Measurements from ENCODE around the gene ABCA1.

ABCA1 gene

GRCh38 chr9:104747245-104747564, 180.8 kb downstream of the ABCA1 start:
- no peak for DNase-seq (ENCODE audit: low read depth)
- H3K4me3 ChIP-seq (ENCODE audit: low read length), result peak overlapping the region; percentile 84
- TF ChIP-seq CTCF (conservative IDR thresholded peaks at IDR 0.05; ENCODE audit: low read depth, low read length), result no peak

- DNase-seq (ENCODE audit: low read depth), result no peak
- no peak for TF ChIP-seq CTCF (conservative IDR thresholded peaks at IDR 0.05; ENCODE audit: low read depth, low read length)
Observed at GRCh38 chr9:104746798-104747197, 181.2 kb downstream of the ABCA1 start.

DNA sequence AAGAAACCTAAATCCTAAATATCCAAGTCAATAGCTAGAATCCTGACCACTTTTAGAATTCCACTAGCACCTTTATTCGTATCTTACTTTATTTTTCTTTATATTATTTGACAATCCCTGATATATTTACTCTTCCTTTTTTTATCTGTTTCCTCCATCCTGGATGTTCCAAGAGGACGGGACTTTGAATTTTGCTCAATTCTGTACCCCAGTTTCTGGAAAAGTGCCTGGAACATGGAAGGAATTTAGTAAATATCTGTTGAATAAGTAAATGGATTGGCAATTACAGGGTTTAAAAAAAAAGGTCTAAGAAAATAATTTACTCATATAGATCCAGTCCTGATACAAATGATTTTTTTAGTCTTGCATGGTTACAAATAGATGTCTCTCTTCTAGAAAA, 181.7 kb downstream of the ABCA1 start:
- H3K4me3 ChIP-seq (ENCODE audit: low read length), result no peak overlapping the region

More at GRCh38 chr9:104746798-104747197, 181.2 kb downstream of the ABCA1 start:
- H3K4me3 ChIP-seq (ENCODE audit: low read length), result peak overlapping the region; percentile 84

DNA sequence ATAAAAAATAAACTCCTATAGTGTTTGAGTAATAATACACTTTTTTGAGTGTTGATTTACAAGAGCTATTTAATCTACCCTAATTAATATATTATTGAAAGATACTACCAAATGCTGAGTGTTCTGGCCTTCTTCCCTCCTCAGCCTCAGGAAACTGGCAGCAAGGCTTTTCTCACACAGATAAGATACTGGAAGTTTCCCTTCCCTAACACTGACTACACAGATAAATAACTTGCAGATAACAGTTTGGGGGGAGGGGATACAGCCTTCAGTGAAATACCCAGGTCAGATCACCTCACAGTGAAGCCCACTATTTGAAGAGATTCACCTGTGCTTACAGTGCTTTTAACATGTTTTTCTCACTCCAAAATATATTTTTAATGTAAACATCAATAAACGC, 182.1 kb downstream of the ABCA1 start:
- H3K4me3 ChIP-seq (ENCODE audit: low read length), result no peak overlapping the region
- TF ChIP-seq CTCF (conservative IDR thresholded peaks at IDR 0.05; ENCODE audit: low read depth, low read length), result no peak

More for the DNA sequence above, 181.7 kb downstream of the ABCA1 start:
- DNase-seq (ENCODE audit: low read depth), result no peak
- TF ChIP-seq CTCF (conservative IDR thresholded peaks at IDR 0.05; ENCODE audit: low read depth, low read length), result no peak

DNA sequence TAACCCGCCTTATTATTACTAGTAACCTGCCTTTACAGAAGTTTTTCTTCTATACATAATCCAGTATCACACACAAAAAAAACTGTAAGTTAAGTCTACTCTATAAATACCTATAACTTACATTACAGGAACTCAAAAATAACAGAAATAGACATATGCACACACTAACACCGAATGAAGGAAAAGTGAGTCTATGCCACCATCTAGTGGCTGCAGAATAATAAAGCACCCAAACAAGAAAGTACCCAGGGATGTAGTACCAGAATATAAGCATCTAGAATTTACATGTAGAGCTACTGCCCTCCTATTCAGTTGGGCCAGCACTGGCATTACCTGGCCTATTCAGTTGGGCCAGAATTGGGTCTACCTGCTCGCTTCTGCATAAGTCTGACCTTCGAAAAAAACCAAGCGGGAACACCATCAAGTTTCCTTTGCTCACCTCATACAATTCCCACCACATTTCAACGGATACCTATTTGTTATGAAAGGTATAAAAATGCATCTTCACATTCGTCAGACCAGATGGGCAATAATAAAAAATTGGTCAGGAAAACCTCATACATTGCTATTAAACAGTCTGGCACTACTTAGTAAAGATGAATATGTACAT, 184.5 kb downstream of the ABCA1 start:
- no peak overlapping the region for H3K4me3 ChIP-seq (ENCODE audit: low read length)
- DNase-seq (ENCODE audit: low read depth), result peak; percentile 27
- peak; percentile 67 for TF ChIP-seq CTCF (conservative IDR thresholded peaks at IDR 0.05; ENCODE audit: low read depth, low read length)

More for the DNA sequence above, 182.1 kb downstream of the ABCA1 start:
- DNase-seq (ENCODE audit: low read depth), result no peak

DNA sequence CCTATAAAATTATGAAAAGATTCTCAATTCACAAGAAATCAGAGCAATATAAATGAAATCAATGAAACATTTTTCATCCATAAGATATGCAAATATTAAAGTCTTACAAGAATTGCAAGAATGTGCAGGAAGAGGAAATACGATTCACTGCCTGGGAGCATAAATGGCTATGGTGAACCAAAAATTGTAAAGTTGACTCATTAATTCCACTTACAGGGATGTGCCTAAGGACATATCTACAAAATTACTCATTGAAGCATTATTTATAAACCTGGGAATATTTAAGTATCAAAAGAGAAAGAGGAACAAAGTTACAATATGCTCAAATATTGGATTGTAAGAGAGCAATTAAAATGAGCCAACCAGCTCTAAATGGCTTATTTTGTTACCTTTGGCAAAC, 187.3 kb downstream of the ABCA1 start:
- no peak overlapping the region for H3K4me3 ChIP-seq (ENCODE audit: low read length)
- no peak for TF ChIP-seq CTCF (conservative IDR thresholded peaks at IDR 0.05; ENCODE audit: low read depth, low read length)
- no peak for DNase-seq (ENCODE audit: low read depth)

- H3K4me3 ChIP-seq (ENCODE audit: low read length), result no peak overlapping the region
- no peak for TF ChIP-seq CTCF (conservative IDR thresholded peaks at IDR 0.05; ENCODE audit: low read depth, low read length)
Observed at GRCh38 chr9:104738452-104738851, 189.5 kb downstream of the ABCA1 start.

More at GRCh38 chr9:104738452-104738851, 189.5 kb downstream of the ABCA1 start:
- no peak for DNase-seq (ENCODE audit: low read depth)

All from retinal pigment epithelial cell (primary cell).